ENCODE data around the gene RAD9A. TPM values are rescaled to one million over a fixed set of nuclear protein-coding genes. Genes with fewer than 3 reads are reported as not detected.
A peak's percentile ranks its signal among the peaks of the same experiment; 100 is the strongest.

RAD9A gene
- total and polyA plus RNA-seq, 2 of the 4 experiments (the other 2 are of a cell fraction), result 2.0 to 10.3 TPM

DNA sequence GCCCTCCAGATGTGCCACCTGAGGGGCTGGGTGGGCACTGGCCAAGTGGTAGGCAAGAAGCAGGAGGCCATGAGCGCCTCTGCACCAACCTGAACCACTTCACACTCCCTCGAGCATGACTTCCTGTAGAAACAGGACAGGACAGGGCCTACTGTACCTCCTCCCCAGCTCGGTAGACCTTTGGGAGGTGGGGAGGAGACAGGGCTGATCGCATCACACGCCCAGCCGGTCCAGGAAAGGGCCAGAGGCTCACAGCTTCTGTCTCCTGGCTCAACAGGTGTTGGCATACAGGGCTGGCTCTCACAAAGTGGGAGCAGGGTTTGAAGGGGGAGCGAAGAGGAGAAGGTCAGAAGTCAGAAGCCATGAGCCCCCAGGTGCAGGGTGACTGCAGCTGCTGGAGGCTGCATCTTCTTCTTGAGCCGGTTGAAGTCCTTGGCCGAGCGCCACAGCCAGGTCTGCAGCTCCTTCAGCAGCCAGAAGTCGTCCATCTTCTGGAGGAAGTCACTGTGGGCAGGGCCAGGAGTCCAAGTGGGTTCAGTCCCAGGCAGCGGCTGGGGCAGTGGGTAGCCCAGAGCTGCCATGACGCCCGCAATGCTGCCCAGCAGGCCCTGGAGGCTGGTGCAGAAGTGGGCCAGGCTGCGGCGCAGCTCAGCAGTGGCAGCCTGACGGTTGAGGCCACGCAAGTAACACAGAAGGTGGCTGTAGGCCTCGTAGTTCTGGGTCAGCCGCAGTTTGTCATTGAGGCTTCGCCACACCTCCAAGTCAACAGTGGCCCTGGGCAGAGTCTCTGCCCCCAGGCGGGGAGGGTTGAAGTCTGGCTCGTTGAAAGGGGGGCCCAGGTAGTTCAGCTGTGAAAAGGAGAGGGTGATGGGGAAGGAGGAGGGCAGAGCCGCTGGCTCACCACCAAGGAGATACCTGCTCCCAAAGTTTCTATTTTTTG, 26.7 kb upstream of the RAD9A start (continued):
- TF ChIP-seq CHD1 (IDR thresholded peaks at IDR 0.05; ENCODE audit: low read depth, low read length), result no peak

DNA sequence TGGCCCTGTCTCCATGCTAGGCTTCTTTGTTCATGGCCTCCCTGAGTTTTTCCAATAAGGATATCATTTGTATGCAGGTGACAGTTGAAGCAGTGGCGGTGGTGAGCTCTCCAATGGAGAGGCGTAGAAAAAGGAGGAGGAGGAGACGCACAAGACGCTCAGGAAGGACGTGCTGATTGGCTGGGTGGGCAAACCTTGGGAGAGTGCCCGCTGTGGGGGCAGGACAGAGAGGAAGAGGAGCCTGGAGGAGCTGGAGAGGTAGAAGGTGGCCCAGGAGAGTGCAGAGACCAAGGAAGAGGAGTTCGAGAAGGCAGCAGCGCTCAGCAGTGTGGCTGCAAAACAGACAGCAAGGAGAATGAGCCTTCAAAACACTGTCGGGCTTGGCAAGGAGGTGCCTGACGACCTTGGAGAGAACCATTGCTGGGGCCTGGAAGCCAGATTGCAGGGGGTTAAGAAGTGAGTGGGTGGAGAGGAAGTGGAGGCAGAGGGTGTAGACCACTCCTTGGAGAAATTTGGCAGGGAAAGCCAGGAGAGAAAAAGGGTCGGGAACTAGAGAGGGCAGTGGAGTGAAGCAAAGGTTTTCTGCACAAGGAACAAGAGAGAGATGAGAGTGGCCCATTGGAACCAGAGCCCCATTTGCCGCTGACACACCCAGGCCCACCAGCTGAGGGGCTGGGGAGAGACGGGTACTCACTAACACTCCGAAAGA, 25.9 kb upstream of the RAD9A start:
- Histone ChIP-seq H2AK9ac (replicated peaks; ENCODE audit: low read depth, low read length, poor library complexity) (peak overlapping the region; percentile 80), H3K27me3 (ENCODE audit: control insufficient read depth, insufficient read depth, low read length) (no peaks in the 10 kb centered on the region), H3K36me3 (ENCODE audit: control insufficient read depth, insufficient read depth, low read length) (peaks cover 26% of the 10 kb centered on the region), H3K4me3 (ENCODE audit: insufficient read depth, low read depth, low read length) (no peak overlapping the region), H2BK5ac (ENCODE audit: low read depth, low read length, poor library complexity, severe bottlenecking) (peak overlapping the region; percentile 47), H2BK20ac (ENCODE audit: low read depth, low read length) (peak overlapping the region; percentile 26; the same call in 1 of the 2 replicates), H2BK120ac (ENCODE audit: low read depth, low read length) (peak overlapping the region; percentile 73), H4K20me1 (ENCODE audit: insufficient read depth, low read length) (peaks cover 55% of the 10 kb centered on the region), H4K8ac (ENCODE audit: low read depth in 2 of 2, low read length in 2 of 2) (peak overlapping the region; percentile 0 to 71; a peak in 3 of 4 replicates), H3K4ac (ENCODE audit: low read depth, low read length) (peak overlapping the region; percentile 87), H3K14ac (replicated peaks; ENCODE audit: low read depth, low read length) (peak overlapping the region; percentile 60), H3K18ac (ENCODE audit: low read depth, low read length) (peak overlapping the region; percentile 50), H4K91ac (ENCODE audit: insufficient read depth, low read depth, low read length) (peak overlapping the region; percentile 81), H2BK15ac (ENCODE audit: low read depth, low read length) (peak overlapping the region; percentile 26; the same call in 1 of the 3 replicates), H3K56ac (ENCODE audit: extremely low read depth, insufficient read depth, low read length) (no peak overlapping the region), H3K23ac (ENCODE audit: low read depth, low read length) (peak overlapping the region; percentile 52; the same call in 1 of the 2 replicates), H3K9me3 (ENCODE audit: control insufficient read depth, insufficient read depth, low read length) (no peaks in the 10 kb centered on the region), H3K27ac (ENCODE audit: insufficient read depth, low read length) (peak overlapping the region; percentile 80; the same call in 1 of the 2 replicates), H3K4me1 (ENCODE audit: control insufficient read depth, insufficient read depth, low read length) (peaks cover 42% of the 10 kb centered on the region), H4K5ac (ENCODE audit: low read depth, low read length) (peak overlapping the region; percentile 81), H2AK5ac (ENCODE audit: low read depth, low read length) (peak overlapping the region; percentile 74; the same call in 1 of the 2 replicates), H3K9me1 (ENCODE audit: insufficient read depth, low read length) (peaks cover 41% of the 10 kb centered on the region), H3K4me2 (ENCODE audit: low read depth, low read length) (peak overlapping the region; percentile 56), H3K79me1 (ENCODE audit: low read depth in 1 of 2, low read length in 2 of 2) (peaks cover 8 to 68% of the 10 kb centered on the region in 2 experiments; a peak in 3 of 4 replicates), H3K9ac (ENCODE audit: low read depth, low read length) (0 out of 2 replicates have a peak overlapping the region, but pooled peaks have one; percentile 20), H2AFZ (replicated peaks; ENCODE audit: low read length, poor library complexity) (no peak overlapping the region)
- BruUV-seq (replicated peaks), result no TSS peak
- WGBS, 2 experiments (ENCODE audit: extremely low coverage in 2 of 2, insufficient read length in 1 of 2), result 45% methylated on average over 6 of the region's 14 CpGs; no CpG with 5 or more reads in 1 of the 2 experiments
- POLR2A ChIA-PET (ENCODE audit: unreplicated experiment), result no interaction called here
- intact Hi-C loops (cut with micrococcal nuclease) (no loop called here), dilution Hi-C loops (cut with HindIII; ENCODE audit: low sequenced_read_pairs, unreplicated experiment) (no loop called here), in situ Hi-C loops (cut with MboI; ENCODE audit: low sequenced_read_pairs) (no loop called here)
- ATAC-seq (ENCODE audit: low read depth), result no peak
- CTCF ChIA-PET, result no interaction called here
- no peak for DNase-seq
- TF ChIP-seq, protein P1, sequence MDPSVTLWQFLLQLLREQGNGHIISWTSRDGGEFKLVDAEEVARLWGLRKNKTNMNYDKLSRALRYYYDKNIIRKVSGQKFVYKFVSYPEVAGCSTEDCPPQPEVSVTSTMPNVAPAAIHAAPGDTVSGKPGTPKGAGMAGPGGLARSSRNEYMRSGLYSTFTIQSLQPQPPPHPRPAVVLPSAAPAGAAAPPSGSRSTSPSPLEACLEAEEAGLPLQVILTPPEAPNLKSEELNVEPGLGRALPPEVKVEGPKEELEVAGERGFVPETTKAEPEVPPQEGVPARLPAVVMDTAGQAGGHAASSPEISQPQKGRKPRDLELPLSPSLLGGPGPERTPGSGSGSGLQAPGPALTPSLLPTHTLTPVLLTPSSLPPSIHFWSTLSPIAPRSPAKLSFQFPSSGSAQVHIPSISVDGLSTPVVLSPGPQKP (IDR thresholded peaks at IDR 0.05; ENCODE audit: borderline replicate concordance, low read depth, low read length), result no peak
- TF ChIP-seq RCOR1 (IDR thresholded peaks at IDR 0.05; ENCODE audit: insufficient replicate concordance, low read length) (no peak), RAD21 (IDR thresholded peaks at IDR 0.05; ENCODE audit: low read length) (no peak), POLR2A (IDR thresholded peaks at IDR 0.05; ENCODE audit: low read depth, low read length) (no peak), FOS (IDR thresholded peaks at IDR 0.05; ENCODE audit: low read depth, low read length) (no peak), SMC3 (IDR thresholded peaks at IDR 0.05; ENCODE audit: low read depth, low read length) (no peak), MXI1 (IDR thresholded peaks at IDR 0.05; ENCODE audit: borderline replicate concordance, low read depth, low read length) (no peak), CEBPB (IDR thresholded peaks at IDR 0.05; ENCODE audit: low read depth, low read length) (no peak), NFE2L2 (IDR thresholded peaks at IDR 0.05; ENCODE audit: low read depth, low read length) (no peak), BHLHE40 (IDR thresholded peaks at IDR 0.05; ENCODE audit: low read depth, low read length) (no peak)
- TF ChIP-seq, protein P2, sequence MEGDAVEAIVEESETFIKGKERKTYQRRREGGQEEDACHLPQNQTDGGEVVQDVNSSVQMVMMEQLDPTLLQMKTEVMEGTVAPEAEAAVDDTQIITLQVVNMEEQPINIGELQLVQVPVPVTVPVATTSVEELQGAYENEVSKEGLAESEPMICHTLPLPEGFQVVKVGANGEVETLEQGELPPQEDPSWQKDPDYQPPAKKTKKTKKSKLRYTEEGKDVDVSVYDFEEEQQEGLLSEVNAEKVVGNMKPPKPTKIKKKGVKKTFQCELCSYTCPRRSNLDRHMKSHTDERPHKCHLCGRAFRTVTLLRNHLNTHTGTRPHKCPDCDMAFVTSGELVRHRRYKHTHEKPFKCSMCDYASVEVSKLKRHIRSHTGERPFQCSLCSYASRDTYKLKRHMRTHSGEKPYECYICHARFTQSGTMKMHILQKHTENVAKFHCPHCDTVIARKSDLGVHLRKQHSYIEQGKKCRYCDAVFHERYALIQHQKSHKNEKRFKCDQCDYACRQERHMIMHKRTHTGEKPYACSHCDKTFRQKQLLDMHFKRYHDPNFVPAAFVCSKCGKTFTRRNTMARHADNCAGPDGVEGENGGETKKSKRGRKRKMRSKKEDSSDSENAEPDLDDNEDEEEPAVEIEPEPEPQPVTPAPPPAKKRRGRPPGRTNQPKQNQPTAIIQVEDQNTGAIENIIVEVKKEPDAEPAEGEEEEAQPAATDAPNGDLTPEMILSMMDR (conservative IDR thresholded peaks at IDR 0.05; ENCODE audit: low read depth, low read length), result no peak
